ENCODE data around the gene MTCH2.

- TF ChIP-seq CTCF (IDR thresholded peaks at IDR 0.05), result no peak
- TF ChIP-seq EZH2 (IDR thresholded peaks at IDR 0.05), result no peak
Observed at GRCh38 chr11:47589584-47589976, 52.8 kb downstream of the MTCH2 start.

Measured in neural progenitor cell (in vitro differentiated cells).